Measurements from ENCODE around the gene NT5DC1.

NT5DC1 gene

GRCh38 chr6:116100419-116101301, at the start of gene NT5DC1:
TSS of gene NT5DC1 (plus strand) at chr6:116100853. CDS start at chr6:116100931, 78 bp downstream.
- peak; percentile 66 for DNase-seq (ENCODE audit: low read depth)

- DNase-seq (ENCODE audit: low read depth) = no peak
Observed at GRCh38 chr6:116051244-116051643, 49.4 kb upstream of the NT5DC1 start.

GRCh38 chr6:116055513-116055912, 45.1 kb upstream of the NT5DC1 start:
- no peak for DNase-seq (ENCODE audit: low read depth)

- DNase-seq (ENCODE audit: low read depth) = no peak
Observed at GRCh38 chr6:116057766-116058165, 42.9 kb upstream of the NT5DC1 start.

GRCh38 chr6:116059713-116060571, 40.7 kb upstream of the NT5DC1 start:
- no peak for DNase-seq (ENCODE audit: low read depth)

- DNase-seq (ENCODE audit: low read depth) = peak; percentile 18
Observed at GRCh38 chr6:116060572-116061283, 39.9 kb upstream of the NT5DC1 start, which contains the start of gene FRK. TSS of gene FRK (minus strand) at chr6:116060891. CDS start at chr6:116060311, 580 bp downstream.

- DNase-seq (ENCODE audit: low read depth) = no peak
Observed at GRCh38 chr6:116062496-116062895, 38.2 kb upstream of the NT5DC1 start.

- no peak for DNase-seq (ENCODE audit: low read depth)
Observed at GRCh38 chr6:116064666-116065065, 36.0 kb upstream of the NT5DC1 start.

- no peak for DNase-seq (ENCODE audit: low read depth)
Observed at GRCh38 chr6:116066789-116067188, 33.9 kb upstream of the NT5DC1 start.

GRCh38 chr6:116070101-116070500, 30.6 kb upstream of the NT5DC1 start:
- no peak for DNase-seq (ENCODE audit: low read depth)

GRCh38 chr6:116070616-116071389, 29.9 kb upstream of the NT5DC1 start:
- no peak for DNase-seq (ENCODE audit: low read depth)

- no peak for DNase-seq (ENCODE audit: low read depth)
Observed at GRCh38 chr6:116072368-116072767, 28.3 kb upstream of the NT5DC1 start.

- DNase-seq (ENCODE audit: low read depth) = peak; percentile 24
Observed at GRCh38 chr6:116073765-116074440, 26.8 kb upstream of the NT5DC1 start.

GRCh38 chr6:116074732-116075390, 25.8 kb upstream of the NT5DC1 start:
- DNase-seq (ENCODE audit: low read depth) = no peak

- no peak for DNase-seq (ENCODE audit: low read depth)
Observed at GRCh38 chr6:116078522-116078921, 22.1 kb upstream of the NT5DC1 start.

- DNase-seq (ENCODE audit: low read depth) = no peak
Observed at GRCh38 chr6:116078945-116079344, 21.7 kb upstream of the NT5DC1 start.

- no peak for DNase-seq (ENCODE audit: low read depth)
Observed at GRCh38 chr6:116083052-116083451, 17.6 kb upstream of the NT5DC1 start.

- DNase-seq (ENCODE audit: low read depth) = no peak
Observed at GRCh38 chr6:116084284-116084683, 16.4 kb upstream of the NT5DC1 start.

- DNase-seq (ENCODE audit: low read depth) = peak; percentile 61
Observed at GRCh38 chr6:116087437-116088027, 13.1 kb upstream of the NT5DC1 start.

- DNase-seq (ENCODE audit: low read depth) = no peak
Observed at GRCh38 chr6:116088946-116089345, 11.7 kb upstream of the NT5DC1 start.
